OCI-LY7 (cell line): ENCODE data around the gene KIFC3.

Source experiments
- EZH2phosphoT487 ChIP-seq: fragments of 200-600 bp; sonication (generic); IDR thresholded peaks from 2 replicates; pipeline ENCODE4 v1.6.1; 2018; ENCODE audit warnings: low read depth, borderline replicate concordance, mild to moderate bottlenecking, mixed run types, antibody characterized with exemption, low read length, moderate library complexity, mixed read lengths
- TF ChIP-seq, protein P1 (sequence below): fragments of 200-600 bp; sonication (generic); conservative IDR thresholded peaks from 2 replicates; pipeline ENCODE4 v1.5.1; 2014; ENCODE audit warnings: mild to moderate bottlenecking, antibody characterized with exemption, low read length, moderate library complexity, mixed read lengths

DNA sequence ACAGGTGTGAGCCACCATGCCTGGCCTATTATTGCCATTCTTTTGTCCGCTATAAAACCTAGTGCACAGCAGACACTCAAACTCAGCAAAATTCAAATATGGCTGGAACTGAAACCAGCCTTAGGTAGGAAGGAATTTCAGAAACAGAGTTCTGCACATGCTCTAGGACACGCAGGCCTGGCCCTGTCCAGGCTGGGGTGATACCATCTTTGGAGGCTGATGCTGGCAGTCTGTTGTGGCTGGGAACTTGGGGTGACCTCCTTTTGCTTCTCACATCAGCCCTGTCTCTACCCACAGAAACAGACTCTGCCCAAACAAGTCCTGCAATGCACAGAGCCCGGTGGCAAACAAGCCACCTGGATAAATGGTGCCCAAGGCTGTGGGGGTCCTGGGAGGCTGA is 12.6 kb upstream of the KIFC3 start:
- TF ChIP-seq, protein P1, sequence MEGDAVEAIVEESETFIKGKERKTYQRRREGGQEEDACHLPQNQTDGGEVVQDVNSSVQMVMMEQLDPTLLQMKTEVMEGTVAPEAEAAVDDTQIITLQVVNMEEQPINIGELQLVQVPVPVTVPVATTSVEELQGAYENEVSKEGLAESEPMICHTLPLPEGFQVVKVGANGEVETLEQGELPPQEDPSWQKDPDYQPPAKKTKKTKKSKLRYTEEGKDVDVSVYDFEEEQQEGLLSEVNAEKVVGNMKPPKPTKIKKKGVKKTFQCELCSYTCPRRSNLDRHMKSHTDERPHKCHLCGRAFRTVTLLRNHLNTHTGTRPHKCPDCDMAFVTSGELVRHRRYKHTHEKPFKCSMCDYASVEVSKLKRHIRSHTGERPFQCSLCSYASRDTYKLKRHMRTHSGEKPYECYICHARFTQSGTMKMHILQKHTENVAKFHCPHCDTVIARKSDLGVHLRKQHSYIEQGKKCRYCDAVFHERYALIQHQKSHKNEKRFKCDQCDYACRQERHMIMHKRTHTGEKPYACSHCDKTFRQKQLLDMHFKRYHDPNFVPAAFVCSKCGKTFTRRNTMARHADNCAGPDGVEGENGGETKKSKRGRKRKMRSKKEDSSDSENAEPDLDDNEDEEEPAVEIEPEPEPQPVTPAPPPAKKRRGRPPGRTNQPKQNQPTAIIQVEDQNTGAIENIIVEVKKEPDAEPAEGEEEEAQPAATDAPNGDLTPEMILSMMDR = no peak
- no peak for TF ChIP-seq EZH2phosphoT487
